HepG2 (cell line): ENCODE results near the gene PRSS23. TPM values are rescaled to one million over a fixed set of nuclear protein-coding genes. Genes with fewer than 3 reads are reported as not detected.

Source experiments
- ATAC-seq: fragments of 200-7000 bp; cut with Tn5 transposase; 3 replicates; pipeline ENCODE4 v1.9.1; 2020; ENCODE audit warnings: mild to moderate bottlenecking, moderate library complexity
- BruUV-seq: library from RNA; stranded (reverse); fragments of 400-500 nt; replicated peaks from 2 replicates; lab custom pipeline; 2021; lab: Mats Ljungman, UMichigan
- CTCF ChIA-PET: fragments of 300-600 bp; formaldehyde crosslinking; extraction: SDS; loops from one replicate; lab custom pipeline; 2021; ENCODE audit warnings: low total read pairs, inconsistent platforms, low intra/inter-chr PET ratio; lab: Yijun Ruan, JAX
- POLR2A ChIA-PET: fragments of 350-600 bp; sonication (Branson Sonifier 250); formaldehyde crosslinking; loops from one replicate; lab custom pipeline; 2020; ENCODE audit warnings: antibody characterized with exemption, inconsistent platforms; lab: Yijun Ruan, JAX
- DNase-seq: peaks from one replicate; pipeline ENCODE4 v3.0.0-alpha.2; 2015; ENCODE audit warnings: low spot score
- FAIRE-seq: peaks from 3 replicates; lab custom pipeline; 2011; peaks lifted over from hg19 to GRCh38; lab: Jason Lieb, UNC
- H2AFZ ChIP-seq: one replicate; pipeline ENCODE4 v1.6.1; 2011; ENCODE audit warnings: low read length, inconsistent platforms
- H3K27ac ChIP-seq: fragments of 300-600 bp; 3 replicates; pipeline ENCODE4 v1.8.0; 2011; ENCODE audit warnings: mixed run types, mild to moderate bottlenecking, mixed read lengths, low read length, inconsistent platforms; ENCODE audit not compliant: insufficient read depth; ENCODE audit errors: extremely low read length
- H3K27me3 ChIP-seq, 2 experiments: fragments of 200-600 bp in 1 of 2; 2 replicates in 1 of 2; 3 replicates in 1 of 2; pipeline versions ENCODE4 v1.6.0 to v1.8.0; 2011; ENCODE audit warnings: low read length in 2 of 2, mild to moderate bottlenecking in 2 of 2, moderate library complexity in 2 of 2, inconsistent platforms in 1 of 2; ENCODE audit not compliant: insufficient read depth in 2 of 2, control insufficient read depth in 1 of 2
- H3K36me3 ChIP-seq, 2 experiments: fragments of 200-600 bp in 1 of 2; replicated peaks in 1 of 2; 2 replicates in 1 of 2; 3 replicates in 1 of 2; pipeline versions ENCODE4 v1.5.1 to v1.8.0; 2011; ENCODE audit warnings: low read length in 2 of 2, inconsistent platforms in 1 of 2; ENCODE audit not compliant: insufficient read depth in 2 of 2, control insufficient read depth in 1 of 2
- H3K4me1 ChIP-seq: 2 replicates; pipeline ENCODE4 v1.5.1; 2012; ENCODE audit warnings: low read length, inconsistent platforms; ENCODE audit not compliant: insufficient read depth
- H3K4me2 ChIP-seq: 2 replicates; pipeline ENCODE4 v1.6.0; 2011; ENCODE audit warnings: low read depth, low read length, inconsistent platforms
- H3K4me3 ChIP-seq, 3 experiments: fragments of 200-600 bp in 1 of 3; sonication (generic), shearing (Covaris generic) in 1 of 3; replicated peaks in 1 of 3; 2 replicates each; pipeline ENCODE4 v1.5.1; 2011 to 2016; ENCODE audit warnings: low read length in 3 of 3, inconsistent platforms in 2 of 3, low read depth in 2 of 3, mild to moderate bottlenecking in 2 of 3, control low read depth in 1 of 3, mixed read lengths in 1 of 3; ENCODE audit not compliant: insufficient read depth in 1 of 3
- H3K79me2 ChIP-seq: one replicate; pipeline ENCODE4 v1.6.1; 2011; ENCODE audit warnings: low read length, inconsistent platforms; ENCODE audit not compliant: insufficient read depth
- H3K9ac ChIP-seq: 2 replicates; pipeline ENCODE4 v1.6.0; 2011; ENCODE audit warnings: mild to moderate bottlenecking, low read depth, low read length, inconsistent platforms; ENCODE audit not compliant: insufficient read depth
- H3K9me3 ChIP-seq: 2 replicates; pipeline ENCODE4 v1.5.1; 2012; ENCODE audit warnings: mild to moderate bottlenecking, low read length
- H4K20me1 ChIP-seq: 2 replicates; pipeline ENCODE4 v1.6.0; 2011; ENCODE audit warnings: inconsistent platforms, mild to moderate bottlenecking, low read length, moderate library complexity; ENCODE audit not compliant: insufficient read depth
- AHR ChIP-seq: IDR thresholded peaks from 2 replicates; pipeline ENCODE4 v1.6.1; 2018; ENCODE audit warnings: missing genetic modification reagents, missing compliant biosample characterization
- HNRNPL ChIP-seq: fragments of 200-400 bp; formaldehyde crosslinking; IDR thresholded peaks from 2 replicates; pipeline ENCODE4 v1.6.1; 2017; ENCODE audit warnings: mild to moderate bottlenecking, low read depth, low read length
- SETDB1 ChIP-seq: sonication (generic); formaldehyde crosslinking; IDR thresholded peaks from 2 replicates; pipeline ENCODE4 v1.5.1; 2020; ENCODE audit warnings: missing genetic modification reagents, mild to moderate bottlenecking, borderline replicate concordance
- SP140L ChIP-seq: sonication (generic); formaldehyde crosslinking; IDR thresholded peaks from 2 replicates; pipeline ENCODE4 v1.4.0; 2020; ENCODE audit warnings: missing genetic modification reagents, borderline replicate concordance
- TP53 ChIP-seq: sonication (generic); formaldehyde crosslinking; conservative IDR thresholded peaks from 2 replicates; pipeline ENCODE4 v1.4.0; 2020; ENCODE audit warnings: missing genetic modification reagents
- ZMAT3 ChIP-seq: sonication (generic); formaldehyde crosslinking; conservative IDR thresholded peaks from 2 replicates; pipeline ENCODE4 v1.7.0; 2021; ENCODE audit warnings: missing genetic modification reagents
- ZNF720 ChIP-seq: sonication (generic); formaldehyde crosslinking; IDR thresholded peaks from 2 replicates; pipeline ENCODE4 v1.4.0; 2020; ENCODE audit warnings: missing genetic modification reagents
- WGBS: methylation state at CpG from one replicate; pipeline ENCODE4 v1.1.6; 2017; ENCODE audit warnings: low lambda C conversion rate; 5-methylcytosine and 5-hydroxymethylcytosine counted together
- in situ Hi-C: cut with HindIII; loops from 2 replicates; pipeline ENCODE4 v1.10.0; 2017; ENCODE audit warnings: low pct_unique_long_range_greater_than_20kb; ENCODE audit not compliant: extremely low pct_ligation_motif_present
- intact Hi-C: fragments of 100-400 bp; cut with micrococcal nuclease; formaldehyde crosslinking; loops from one replicate; pipeline ENCODE4 v1.10.0; 2022; ENCODE audit not compliant: unreplicated experiment
- polyA plus RNA-seq, 8 experiments: library from polyadenylated mRNA; depleted of rRNA in 3 of 8; stranded (reverse) in 7 of 8; unstranded in 1 of 8; fragments of >200 nt; fragmentation: Illumina TruSeq in 4 of 8; extraction: Trizol in 4 of 8; gene quantifications; 2 replicates each; pipeline versions ENCODE4 v1.2.1 to v1.2.3, GENCODE V29; 2011 to 2016; ENCODE audit warnings: low read depth in 4 of 8, missing spikeins in 1 of 8, mixed read lengths in 1 of 8; ENCODE audit not compliant: insufficient read depth in 1 of 8
- total RNA-seq, 5 experiments: library from RNA; depleted of rRNA; stranded (reverse); fragments of >200 nt; fragmentation: Illumina TruSeq; extraction: Trizol; gene quantifications; 2 replicates each; pipeline ENCODE4 v1.2.3, GENCODE V29; 2016; ENCODE audit warnings: low read depth in 1 of 5
- TF ChIP-seq, protein P1 (sequence below): sonication (generic); formaldehyde crosslinking; IDR thresholded peaks from 2 replicates; pipeline ENCODE4 v1.4.0; 2020; ENCODE audit warnings: missing genetic modification reagents
- TF ChIP-seq, protein P2 (sequence below): sonication (generic); formaldehyde crosslinking; IDR thresholded peaks from 2 replicates; pipeline ENCODE4 v1.4.0; 2020; ENCODE audit warnings: missing genetic modification reagents

Gene PRSS23
- total and polyA plus RNA-seq, 2 of the 13 experiments (the other 11 are each of a cell fraction or from before 2014, with no cell fraction given), result 0.20 to 0.30 TPM

DNA sequence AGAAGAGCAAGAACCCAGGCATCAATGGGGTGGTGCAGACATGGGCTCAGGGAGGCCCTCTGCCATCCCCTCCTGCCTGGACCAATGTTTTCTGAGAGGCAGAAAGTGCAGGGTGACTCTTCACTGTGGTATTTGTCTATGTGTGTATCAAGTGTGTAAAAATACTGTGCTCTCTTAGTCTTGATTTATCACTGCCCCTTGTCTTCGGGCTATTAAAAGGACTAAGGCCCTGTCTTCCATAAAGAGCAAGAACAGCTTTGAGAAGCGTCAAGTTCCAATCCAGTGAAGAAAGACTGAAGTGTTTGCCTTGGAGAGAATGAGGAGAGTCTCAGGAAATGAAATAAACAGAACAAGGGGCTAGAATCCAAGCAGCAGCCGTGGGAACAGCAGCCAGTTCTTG, 14.4 kb downstream of the PRSS23 start (continued):
- TF ChIP-seq, protein P1, sequence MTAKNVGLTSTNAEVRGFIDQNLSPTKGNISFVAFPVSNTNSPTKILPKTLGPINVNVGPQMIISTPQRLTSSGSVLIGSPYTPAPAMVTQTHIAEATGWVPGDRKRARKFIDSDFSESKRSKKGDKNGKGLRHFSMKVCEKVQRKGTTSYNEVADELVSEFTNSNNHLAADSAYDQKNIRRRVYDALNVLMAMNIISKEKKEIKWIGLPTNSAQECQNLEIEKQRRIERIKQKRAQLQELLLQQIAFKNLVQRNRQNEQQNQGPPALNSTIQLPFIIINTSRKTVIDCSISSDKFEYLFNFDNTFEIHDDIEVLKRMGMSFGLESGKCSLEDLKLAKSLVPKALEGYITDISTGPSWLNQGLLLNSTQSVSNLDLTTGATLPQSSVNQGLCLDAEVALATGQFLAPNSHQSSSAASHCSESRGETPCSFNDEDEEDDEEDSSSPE, result no peak
- TF ChIP-seq AHR (no peak), HNRNPL (no peak)

DNA sequence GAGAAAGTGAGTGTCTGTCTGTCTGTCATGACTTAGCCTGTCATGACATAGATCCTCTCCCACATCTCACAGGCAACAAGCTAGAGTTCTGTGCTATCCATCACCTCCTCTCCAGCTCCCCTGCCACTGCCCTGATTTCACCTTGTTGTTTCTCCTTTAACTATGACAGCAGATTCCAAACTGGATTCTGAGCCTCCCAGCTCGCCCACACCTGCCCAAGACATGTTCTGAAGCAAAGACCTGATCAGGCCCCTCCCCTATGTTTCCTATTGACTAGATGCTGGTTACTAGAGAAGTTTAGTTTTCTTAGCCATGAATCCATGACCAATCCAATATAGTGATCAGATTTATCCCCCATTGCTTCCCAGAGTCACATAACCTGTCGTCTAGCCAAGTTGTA, 15.4 kb downstream of the PRSS23 start:
- H3K79me2 ChIP-seq, result no peaks in the 10 kb centered on the region
- in situ Hi-C loops (loop anchor here (5.0 to 25.0 kb wide), 2 partner anchors 358 to 453 kb away; partner anchors contain the start of gene CCDC81), intact Hi-C loops (no loop called here)
- FAIRE-seq (no peak), DNase-seq (no peak)
- H3K4me1 ChIP-seq, result no peaks in the 10 kb centered on the region
- BruUV-seq, result no TSS peak
- H3K9me3 ChIP-seq, result no peaks in the 10 kb centered on the region
- peaks cover 0 to 4% of the 10 kb centered on the region in 2 experiments; a peak in 2 of 5 replicates for H3K27me3 ChIP-seq
- H4K20me1 ChIP-seq, result no peaks in the 10 kb centered on the region
- no peak overlapping the region for H3K27ac ChIP-seq
- H3K4me2 ChIP-seq, result no peak overlapping the region
- H3K36me3 ChIP-seq, result no peaks in the 10 kb centered on the region
- CTCF ChIA-PET, result no interaction called here
- H3K9ac ChIP-seq, result no peak overlapping the region
- POLR2A ChIA-PET, result no interaction called here
- H3K4me3 ChIP-seq, result no peak overlapping the region
- WGBS, result 23% methylated on average over 2 of the region's 2 CpGs
- TF ChIP-seq SETDB1 (CRISPR knock-in tag) (no peak), ZMAT3 (CRISPR knock-in tag) (no peak), TP53 (no peak), ZNF720 (CRISPR knock-in tag) (no peak), SP140L (CRISPR knock-in tag) (no peak)
- TF ChIP-seq, protein P2, sequence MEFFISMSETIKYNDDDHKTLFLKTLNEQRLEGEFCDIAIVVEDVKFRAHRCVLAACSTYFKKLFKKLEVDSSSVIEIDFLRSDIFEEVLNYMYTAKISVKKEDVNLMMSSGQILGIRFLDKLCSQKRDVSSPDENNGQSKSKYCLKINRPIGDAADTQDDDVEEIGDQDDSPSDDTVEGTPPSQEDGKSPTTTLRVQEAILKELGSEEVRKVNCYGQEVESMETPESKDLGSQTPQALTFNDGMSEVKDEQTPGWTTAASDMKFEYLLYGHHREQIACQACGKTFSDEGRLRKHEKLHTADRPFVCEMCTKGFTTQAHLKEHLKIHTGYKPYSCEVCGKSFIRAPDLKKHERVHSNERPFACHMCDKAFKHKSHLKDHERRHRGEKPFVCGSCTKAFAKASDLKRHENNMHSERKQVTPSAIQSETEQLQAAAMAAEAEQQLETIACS (CRISPR knock-in tag), result no peak
- TF ChIP-seq, all 625 proteins: peak for 0
- H2AFZ ChIP-seq, result no peak overlapping the region
- no peak for ATAC-seq
